ENCODE results near the gene SCRG1. TPM values are rescaled to one million over a fixed set of nuclear protein-coding genes. Genes with fewer than 3 reads are reported as not detected.

The SCRG1 gene
- under 1 TPM in 1 of 3 donors, not detected in 2; 0.04 TPM for polyA plus RNA-seq

DNA sequence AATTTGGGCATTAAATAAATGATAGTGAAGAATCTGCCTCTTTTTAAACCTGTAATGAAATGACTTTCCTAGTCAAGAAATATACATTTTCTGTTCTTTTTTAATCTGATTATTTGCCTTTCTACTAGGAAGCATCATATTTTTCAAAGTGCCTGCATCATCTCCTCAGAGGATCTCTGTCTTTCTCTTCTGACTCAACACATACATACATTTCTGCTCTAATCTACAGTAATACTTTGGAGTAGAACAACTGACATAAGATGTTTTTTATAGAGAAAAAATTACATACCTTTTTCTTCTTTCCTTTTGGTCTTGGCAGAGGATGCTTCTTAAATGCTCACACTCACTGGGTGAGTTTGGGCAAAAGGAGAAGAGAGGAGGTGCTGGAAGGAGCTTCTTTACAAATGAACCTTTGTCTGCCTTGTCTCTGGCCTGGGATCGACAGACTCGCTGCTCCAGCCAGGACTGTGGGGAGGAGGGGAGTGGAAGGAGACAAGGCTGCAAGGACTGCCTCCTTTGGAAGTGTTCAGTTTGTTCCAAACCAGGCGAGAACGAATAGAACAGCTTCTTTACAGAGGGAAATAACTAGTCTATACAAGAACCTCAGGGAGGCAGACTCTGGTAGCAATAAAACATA is at the start of gene SCRG1:
Gene SCRG1 (minus strand): TSS at position 338 of the 637 bp plus-strand sequence. CDS start 7,702 bp downstream, outside the sequence.
- Mint-ChIP-seq H3K36me3 (peaks cover 0 to 3% (median 0%) of the 10 kb centered on the region in 3 donors), H3K9me3 (no peaks in the 10 kb centered on the region), H3K4me1 (no peaks in the 10 kb centered on the region), H3K4me3 (no peak within 1 kb of the TSS), H3K27ac (no peak within 1 kb of the TSS), H3K27me3 (ENCODE audit: low read depth in 3 of 3) (no peaks in the 10 kb centered on the region)
- DNase-seq: no peak

DNA sequence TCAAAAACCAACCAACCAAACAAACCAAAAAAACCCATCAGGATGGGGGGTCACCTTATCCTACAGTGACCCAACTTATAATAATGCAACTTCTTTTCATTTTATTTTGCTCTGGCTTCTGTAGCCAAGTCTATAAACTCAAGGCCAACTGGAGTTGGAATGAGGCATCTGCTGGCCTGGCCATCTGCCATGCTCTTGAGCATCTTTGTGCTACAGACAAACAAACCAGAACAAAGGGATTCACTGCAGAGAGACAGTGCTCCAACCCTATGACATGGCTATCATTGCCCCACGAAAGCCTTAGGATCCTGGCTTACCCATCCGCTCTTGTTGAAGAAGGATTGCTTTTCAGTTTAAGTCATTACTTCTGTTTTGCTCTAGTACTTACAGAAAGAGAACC is 49.2 kb upstream of the SCRG1 start:
- H3K9me3 Mint-ChIP-seq: no peaks in the 10 kb centered on the region
- no peaks in the 10 kb centered on the region for H3K4me1 Mint-ChIP-seq
- no peak overlapping the region for H3K27ac Mint-ChIP-seq
- no peak for DNase-seq
- H3K36me3 Mint-ChIP-seq: peaks cover 0 to 2% (median 0%) of the 10 kb centered on the region in 3 donors
- H3K4me3 Mint-ChIP-seq: no peak overlapping the region
- no peaks in the 10 kb centered on the region for H3K27me3 Mint-ChIP-seq (ENCODE audit: low read depth in 3 of 3)

DNA sequence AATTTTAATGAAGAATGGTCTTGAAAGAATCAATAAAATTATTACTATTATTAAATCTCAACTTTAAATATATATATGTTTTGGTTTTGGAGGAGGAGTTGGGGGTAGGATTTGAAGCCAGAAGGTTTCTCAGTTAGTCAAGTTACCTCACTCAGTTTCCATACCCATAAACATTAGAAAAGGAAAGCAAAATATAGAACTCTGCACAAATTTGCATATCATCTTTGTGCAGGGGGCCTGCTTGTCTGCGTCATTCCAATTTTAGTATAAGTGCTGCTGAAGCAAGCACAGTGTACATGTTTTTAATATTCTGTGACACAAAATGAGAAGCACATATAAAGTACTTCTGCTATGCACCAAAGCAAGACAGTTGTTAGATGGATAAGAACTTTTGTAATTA is 47.5 kb upstream of the SCRG1 start:
- peaks cover 0 to 2% (median 0%) of the 10 kb centered on the region in 3 donors for H3K36me3 Mint-ChIP-seq
- H3K27me3 Mint-ChIP-seq (ENCODE audit: low read depth in 3 of 3): no peaks in the 10 kb centered on the region
- H3K9me3 Mint-ChIP-seq: no peaks in the 10 kb centered on the region
- no peaks in the 10 kb centered on the region for H3K4me1 Mint-ChIP-seq
- H3K4me3 Mint-ChIP-seq: no peak overlapping the region
- no peak overlapping the region for H3K27ac Mint-ChIP-seq
- DNase-seq: no peak

DNA sequence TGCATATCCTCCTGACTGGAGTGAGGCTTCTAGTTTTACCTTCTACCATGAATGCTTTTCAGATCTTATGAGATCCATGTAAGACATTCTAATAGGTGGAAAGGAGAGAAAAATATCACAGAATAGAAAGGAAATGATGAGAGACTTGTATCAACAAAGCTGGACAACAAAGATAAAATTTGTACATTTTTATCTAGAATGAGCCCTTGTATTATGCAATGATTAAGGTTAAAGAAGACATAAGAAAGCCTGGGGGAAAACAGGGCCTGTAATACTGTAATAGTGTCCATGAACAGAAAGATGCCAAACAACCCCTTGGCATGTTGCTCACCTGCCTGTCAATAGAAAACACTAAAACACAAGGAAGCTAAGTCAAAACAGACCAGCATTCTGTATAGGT is 44.2 kb upstream of the SCRG1 start:
- Mint-ChIP-seq H3K9me3 (no peaks in the 10 kb centered on the region), H3K4me1 (no peaks in the 10 kb centered on the region), H3K36me3 (peaks cover 0 to 2% (median 0%) of the 10 kb centered on the region in 3 donors), H3K27me3 (ENCODE audit: low read depth in 3 of 3) (no peaks in the 10 kb centered on the region), H3K4me3 (no peak overlapping the region), H3K27ac (no peak overlapping the region)
- no peak for DNase-seq

DNA sequence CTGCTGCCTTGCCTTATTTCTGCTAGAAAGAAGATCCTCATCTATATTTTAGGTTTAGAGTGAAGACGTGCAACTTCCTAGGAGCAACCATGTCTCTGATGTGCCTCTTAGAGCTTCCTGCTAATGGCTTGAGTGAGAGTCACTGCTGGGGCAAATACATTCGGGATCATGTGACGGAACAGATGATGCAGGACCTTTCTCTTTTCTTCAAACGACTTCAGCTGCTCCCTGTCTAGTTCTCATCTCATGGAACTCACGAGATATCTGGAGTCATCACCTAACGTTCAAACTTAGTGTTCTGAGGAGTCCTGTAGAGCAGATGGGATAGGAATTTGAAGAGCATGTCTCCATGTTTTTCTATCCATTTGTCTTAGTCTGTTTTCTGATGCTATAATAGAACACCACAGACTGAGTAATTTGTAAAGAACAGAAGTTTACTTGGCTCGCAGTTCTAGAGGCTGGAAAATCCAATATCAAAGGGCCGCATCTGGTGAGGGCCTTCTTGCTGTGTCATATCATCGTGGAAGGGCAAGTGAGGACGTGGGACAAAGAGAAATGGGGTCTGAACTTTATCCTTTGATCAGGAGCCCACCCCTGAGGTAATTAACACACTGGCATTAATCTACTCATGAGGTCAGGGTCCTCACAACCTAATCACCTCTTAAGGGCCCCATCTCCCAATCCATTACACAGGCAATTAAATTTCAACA is 43.5 kb upstream of the SCRG1 start:
- Mint-ChIP-seq H3K4me3 (no peak overlapping the region), H3K9me3 (no peaks in the 10 kb centered on the region), H3K27me3 (ENCODE audit: low read depth in 3 of 3) (no peaks in the 10 kb centered on the region), H3K36me3 (peaks cover 0 to 2% (median 0%) of the 10 kb centered on the region in 3 donors), H3K4me1 (no peaks in the 10 kb centered on the region), H3K27ac (no peak overlapping the region)
- no peak for DNase-seq

DNA sequence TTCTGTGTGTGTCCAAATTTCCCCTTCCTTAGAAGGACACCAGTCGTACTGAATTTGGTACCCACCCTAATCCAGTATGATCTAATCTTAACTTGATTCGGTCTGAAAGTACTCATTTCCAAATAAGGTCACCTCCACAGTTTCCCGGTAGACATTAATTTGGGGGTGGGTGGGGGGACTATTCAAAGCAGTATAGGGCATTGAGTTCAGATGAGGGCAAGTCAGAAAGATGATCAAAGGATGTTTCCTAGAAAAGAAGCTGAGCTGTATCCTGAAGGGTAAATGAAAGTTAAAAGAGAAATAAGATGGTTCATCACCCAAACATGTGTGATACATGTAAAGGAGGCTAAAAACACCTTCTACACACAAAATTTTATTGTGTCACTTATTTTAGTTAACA is 42.0 kb upstream of the SCRG1 start:
- peaks cover 0 to 2% (median 0%) of the 10 kb centered on the region in 3 donors for H3K36me3 Mint-ChIP-seq
- H3K27ac Mint-ChIP-seq: no peak overlapping the region
- H3K27me3 Mint-ChIP-seq (ENCODE audit: low read depth in 3 of 3): no peaks in the 10 kb centered on the region
- no peaks in the 10 kb centered on the region for H3K9me3 Mint-ChIP-seq
- DNase-seq: no peak
- H3K4me3 Mint-ChIP-seq: no peak overlapping the region
- no peaks in the 10 kb centered on the region for H3K4me1 Mint-ChIP-seq

DNA sequence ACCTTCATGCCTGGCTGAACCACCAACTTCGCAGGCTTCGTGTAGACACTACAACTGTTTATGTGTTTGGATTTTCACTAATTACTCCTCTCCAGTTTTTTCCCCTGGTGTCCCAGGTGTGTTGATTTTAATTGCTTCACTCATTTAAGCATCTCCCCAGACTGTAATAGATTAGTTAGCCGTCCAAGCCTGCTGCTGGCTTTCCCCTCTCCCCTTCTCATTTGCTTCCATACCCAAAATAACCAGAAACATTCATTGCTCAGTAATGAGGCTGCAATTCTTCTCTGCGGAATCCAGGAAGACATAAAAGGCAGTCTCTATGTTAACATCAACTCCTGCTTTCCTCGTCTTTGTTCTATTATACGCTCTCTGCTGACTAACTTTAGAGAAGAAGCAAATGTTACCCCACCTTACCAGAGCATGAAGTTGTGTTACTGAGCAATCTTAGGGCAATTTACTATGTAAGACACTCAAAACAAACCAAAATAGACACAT is 37.9 kb upstream of the SCRG1 start:
- Mint-ChIP-seq H3K9me3 (no peaks in the 10 kb centered on the region), H3K27ac (peak overlapping the region in 1 of 6 donors; percentile 1), H3K4me1 (no peaks in the 10 kb centered on the region), H3K36me3 (no peaks in the 10 kb centered on the region), H3K4me3 (no peak overlapping the region), H3K27me3 (ENCODE audit: low read depth in 3 of 3) (peaks cover 1 to 3% (median 2%) of the 10 kb centered on the region in 3 donors)
- DNase-seq: no peak

DNA sequence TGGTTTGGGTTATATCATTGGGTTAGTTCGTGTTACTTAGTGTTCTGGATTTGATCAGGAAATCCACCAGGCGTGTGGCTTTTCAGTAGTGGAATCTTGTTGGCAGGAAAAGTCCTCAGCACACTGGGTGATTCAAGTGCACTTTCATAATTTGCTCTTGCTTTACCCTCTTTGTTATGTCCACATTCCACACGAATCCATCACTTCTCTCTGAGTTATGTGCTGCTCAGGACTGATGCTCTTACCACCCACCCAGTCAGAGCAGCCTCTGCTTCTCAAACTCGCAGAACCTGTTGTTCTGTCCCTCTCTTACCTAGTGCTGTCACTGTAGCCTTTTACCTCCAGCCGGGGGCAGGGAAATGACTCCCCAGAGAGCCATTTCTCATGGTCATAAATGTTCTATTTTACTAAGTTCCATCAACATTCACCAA is 37.2 kb upstream of the SCRG1 start:
- Mint-ChIP-seq H3K27ac (no peak overlapping the region), H3K4me1 (no peaks in the 10 kb centered on the region)

DNA sequence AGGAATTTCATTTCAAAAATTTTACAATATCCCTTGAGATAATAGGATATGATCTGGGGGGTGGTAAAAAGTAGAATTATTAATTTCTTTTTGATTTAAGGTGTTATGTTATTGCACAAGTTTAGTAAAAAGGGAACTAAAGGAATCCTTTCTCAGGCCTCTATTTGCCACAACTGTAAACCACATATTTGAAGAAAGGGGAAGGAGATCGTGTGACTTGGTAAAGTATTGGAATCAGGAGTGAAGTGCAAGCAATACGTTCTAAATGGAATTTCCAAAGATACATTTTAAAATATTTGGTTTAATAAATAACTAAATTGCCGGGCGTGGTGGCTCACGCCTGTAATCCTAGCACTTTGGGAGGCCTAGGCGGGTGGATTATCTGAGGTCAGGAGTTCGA is 35.3 kb upstream of the SCRG1 start:
- DNase-seq: no peak
- Mint-ChIP-seq H3K4me1 (no peaks in the 10 kb centered on the region), H3K36me3 (no peaks in the 10 kb centered on the region), H3K27me3 (ENCODE audit: low read depth in 3 of 3) (peaks cover 1 to 3% (median 2%) of the 10 kb centered on the region in 3 donors), H3K4me3 (no peak overlapping the region), H3K9me3 (no peaks in the 10 kb centered on the region), H3K27ac (no peak overlapping the region)

More for the DNA sequence above, 37.2 kb upstream of the SCRG1 start:
- DNase-seq: no peak
- no peaks in the 10 kb centered on the region for H3K9me3 Mint-ChIP-seq
- peaks cover 1 to 3% (median 2%) of the 10 kb centered on the region in 3 donors for H3K27me3 Mint-ChIP-seq (ENCODE audit: low read depth in 3 of 3)
- H3K36me3 Mint-ChIP-seq: no peaks in the 10 kb centered on the region
- no peak overlapping the region for H3K4me3 Mint-ChIP-seq

DNA sequence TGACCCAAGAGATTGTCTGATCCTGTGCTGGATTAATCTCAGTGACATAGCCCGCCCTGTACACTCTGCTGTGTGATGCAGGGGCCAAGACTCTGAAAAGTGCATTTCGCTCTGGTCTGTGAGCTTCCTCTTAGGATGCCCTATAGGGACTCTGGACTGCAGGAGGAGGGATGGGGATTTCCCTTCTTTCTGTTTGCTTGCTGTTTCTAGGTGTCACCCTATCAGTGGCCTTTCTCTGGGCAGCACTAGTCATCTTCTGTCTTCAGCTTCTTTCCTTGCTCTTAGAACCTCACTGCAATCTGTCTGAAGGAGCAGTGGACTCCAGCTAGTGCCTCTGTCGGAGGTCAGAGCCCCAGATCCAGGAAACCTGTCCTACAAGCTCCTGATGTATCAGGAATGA is 34.5 kb upstream of the SCRG1 start:
- no peak for DNase-seq
- H3K27ac Mint-ChIP-seq: no peak overlapping the region
- H3K4me3 Mint-ChIP-seq: no peak overlapping the region
- H3K36me3 Mint-ChIP-seq: no peaks in the 10 kb centered on the region
- no peaks in the 10 kb centered on the region for H3K9me3 Mint-ChIP-seq
- H3K27me3 Mint-ChIP-seq (ENCODE audit: low read depth in 3 of 3): peaks cover 1 to 3% (median 2%) of the 10 kb centered on the region in 3 donors
- H3K4me1 Mint-ChIP-seq: no peaks in the 10 kb centered on the region

DNA sequence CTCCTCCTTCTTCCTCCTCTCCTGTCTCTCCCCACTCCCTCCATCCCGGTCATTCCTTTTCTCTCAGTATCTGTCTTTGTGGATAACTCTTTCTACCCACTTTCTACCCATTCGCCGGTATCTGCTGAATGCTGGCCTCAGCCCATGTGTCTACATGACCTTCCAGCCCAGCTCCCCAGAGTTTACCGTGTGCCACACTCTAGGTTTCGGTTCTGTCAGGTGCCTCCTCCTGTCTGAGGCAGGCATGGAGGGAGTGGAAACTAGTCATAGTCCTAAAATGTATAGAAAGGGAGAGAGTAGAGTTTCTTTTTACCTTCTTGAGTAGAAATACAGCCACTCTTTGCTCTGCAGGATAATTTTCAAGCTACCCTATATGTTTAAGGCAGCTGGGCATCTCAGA is 33.5 kb upstream of the SCRG1 start:
- Mint-ChIP-seq H3K27me3 (ENCODE audit: low read depth in 3 of 3) (peaks cover 1 to 3% (median 2%) of the 10 kb centered on the region in 3 donors), H3K27ac (no peak overlapping the region), H3K4me1 (no peaks in the 10 kb centered on the region), H3K9me3 (no peaks in the 10 kb centered on the region), H3K36me3 (no peaks in the 10 kb centered on the region), H3K4me3 (no peak overlapping the region)
- DNase-seq: no peak

DNA sequence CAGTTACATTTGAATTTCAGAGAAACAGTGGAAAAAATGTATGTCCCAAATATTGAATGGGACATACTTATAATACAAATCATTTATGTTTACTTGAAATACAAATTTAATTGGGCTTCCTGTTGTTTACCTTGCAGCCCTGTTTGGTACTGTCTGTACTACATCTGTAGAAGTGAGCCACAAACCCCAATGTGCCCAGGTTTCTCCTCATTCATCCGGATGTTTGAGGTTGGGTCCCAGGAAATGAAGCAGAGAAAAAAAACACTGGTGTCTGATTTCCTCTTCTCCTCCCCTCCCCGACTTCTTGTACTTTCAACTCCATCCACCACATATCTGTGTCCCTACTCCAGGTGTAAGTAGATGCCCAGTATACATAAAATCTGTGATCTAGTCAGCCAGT is 27.1 kb upstream of the SCRG1 start:
- no peak overlapping the region for H3K4me3 Mint-ChIP-seq
- H3K27ac Mint-ChIP-seq: peak overlapping the region in 2 of 6 donors; percentile 35 to 42
- no peaks in the 10 kb centered on the region for H3K36me3 Mint-ChIP-seq

DNA sequence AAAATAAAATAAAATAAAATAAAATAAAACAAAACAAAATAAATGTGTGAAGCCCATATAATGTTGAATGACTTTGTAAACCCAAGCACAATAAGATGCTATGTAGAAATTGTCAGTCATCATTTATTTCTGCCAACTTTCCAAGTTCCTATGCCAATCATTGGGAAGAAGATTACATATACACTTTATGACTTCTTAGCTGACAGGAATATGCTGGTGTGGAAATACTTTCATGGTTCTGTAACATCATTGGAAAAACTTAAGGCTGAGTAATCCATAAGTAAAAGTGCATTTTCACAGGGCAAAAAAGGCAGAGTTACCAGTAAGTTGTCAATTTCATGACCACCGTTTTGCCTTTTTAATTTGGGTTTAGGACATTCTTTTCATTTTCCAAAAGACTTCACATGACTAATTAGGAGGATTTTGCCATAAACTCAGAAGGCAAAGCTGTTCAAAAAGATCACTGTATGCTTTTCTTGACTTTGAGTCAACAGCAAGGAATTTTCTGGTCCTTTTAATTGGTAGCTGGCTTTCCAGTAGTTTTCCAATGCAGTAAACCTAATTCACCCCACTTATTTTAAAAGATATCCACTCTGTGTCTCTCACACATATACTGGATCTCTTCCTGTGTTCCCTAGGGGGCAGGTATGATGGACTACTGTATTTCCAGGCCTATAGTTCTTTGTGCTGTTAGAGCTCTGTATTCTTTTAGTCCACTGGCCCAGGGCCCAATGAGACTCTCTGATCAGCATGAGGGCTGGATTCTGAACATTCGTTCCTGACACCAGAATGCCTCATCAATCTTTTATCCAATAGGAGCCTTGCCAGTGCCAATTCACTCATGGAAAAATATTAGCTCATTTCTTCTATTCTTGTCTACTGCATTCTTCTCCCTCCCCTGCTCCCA is 26.2 kb upstream of the SCRG1 start:
- H3K4me3 Mint-ChIP-seq: no peak overlapping the region
- no peaks in the 10 kb centered on the region for H3K9me3 Mint-ChIP-seq
- no peak for DNase-seq
- H3K36me3 Mint-ChIP-seq: no peaks in the 10 kb centered on the region
- H3K27me3 Mint-ChIP-seq (ENCODE audit: low read depth in 3 of 3): no peaks in the 10 kb centered on the region
- no peak overlapping the region for H3K27ac Mint-ChIP-seq
- H3K4me1 Mint-ChIP-seq: peaks cover 0 to 1% of the 10 kb centered on the region in 2 donors

More for the DNA sequence above, 27.1 kb upstream of the SCRG1 start:
- no peaks in the 10 kb centered on the region for H3K9me3 Mint-ChIP-seq
- peaks cover 0 to 1% of the 10 kb centered on the region in 2 donors for H3K4me1 Mint-ChIP-seq
- DNase-seq: no peak
- no peaks in the 10 kb centered on the region for H3K27me3 Mint-ChIP-seq (ENCODE audit: low read depth in 3 of 3)

DNA sequence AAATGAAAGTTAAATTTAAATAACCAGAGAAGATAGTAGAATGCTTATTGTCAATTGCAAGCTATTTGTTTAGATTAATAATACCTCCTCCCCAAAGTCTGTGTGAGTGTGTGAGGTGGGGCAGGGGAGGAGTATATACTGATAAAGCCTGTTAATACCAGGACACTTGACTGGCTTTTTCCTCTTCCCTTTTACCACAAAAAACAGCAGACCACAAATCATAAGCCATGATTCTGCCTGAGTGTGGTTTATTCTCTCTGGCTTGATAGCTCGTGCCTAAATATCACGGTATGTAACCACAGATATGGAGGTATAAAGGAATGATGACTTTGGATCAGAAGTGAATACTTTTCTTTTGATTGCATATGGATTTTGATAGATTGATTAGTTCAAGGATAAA is 21.9 kb upstream of the SCRG1 start:
- Mint-ChIP-seq H3K36me3 (no peaks in the 10 kb centered on the region), H3K9me3 (no peaks in the 10 kb centered on the region), H3K27ac (no peak overlapping the region), H3K4me1 (no peaks in the 10 kb centered on the region), H3K27me3 (ENCODE audit: low read depth in 3 of 3) (peaks cover 0 to 2% (median 0%) of the 10 kb centered on the region in 3 donors), H3K4me3 (no peak overlapping the region)
- no peak for DNase-seq

Measured in immature natural killer cell (primary cell).